Measurements from ENCODE around the gene IGSF3. TPM values are rescaled to one million over a fixed set of nuclear protein-coding genes. Genes with fewer than 3 reads are reported as not detected.

The IGSF3 gene
- total and polyA plus RNA-seq, 2 of the 8 experiments (the other 6 are each of a cell fraction or from before 2014, with no cell fraction given), result 30.0 to 32.2 TPM

- no peak overlapping the region for H3K14ac ChIP-seq (ENCODE audit: insufficient read length)
- no peak for FAIRE-seq
- no peak overlapping the region for H3K4me2 ChIP-seq (ENCODE audit: insufficient read depth in 1 of 2, low read depth in 2 of 2, low read length in 2 of 2)
- TF ChIP-seq GTF2F1 (IDR thresholded peaks at IDR 0.05; ENCODE audit: borderline replicate concordance, low read depth, low read length) (no peak), BACH1 (IDR thresholded peaks at IDR 0.05; ENCODE audit: low read length) (no peak), BRCA1 (IDR thresholded peaks at IDR 0.05; ENCODE audit: low read depth, low read length) (no peak), ATF3 (IDR thresholded peaks at IDR 0.05; ENCODE audit: insufficient read depth, low read depth, low read length) (no peak), POU5F1 (IDR thresholded peaks at IDR 0.05; ENCODE audit: low read depth, low read length) (no peak), ASH2L (IDR thresholded peaks at IDR 0.05; ENCODE audit: low read length) (no peak), BCL11A (IDR thresholded peaks at IDR 0.05; ENCODE audit: low read depth in 2 of 2, low read length in 2 of 2) (no peak), POLR2AphosphoS5 (IDR thresholded peaks at IDR 0.05; ENCODE audit: low read depth, low read length) (no peak), CTBP2 (IDR thresholded peaks at IDR 0.05; ENCODE audit: borderline replicate concordance, insufficient read depth, insufficient read length, low read length) (no peak), ATF2 (IDR thresholded peaks at IDR 0.05; ENCODE audit: low read length) (no peak), KDM1A (IDR thresholded peaks at IDR 0.05; ENCODE audit: borderline replicate concordance, low read length) (no peak)
These were observed 94.6 kb downstream of the IGSF3 start for GRCh38 chr1:116572771-116573430.

More at GRCh38 chr1:116572771-116573430, 94.6 kb downstream of the IGSF3 start:
- Histone ChIP-seq H3K27ac (ENCODE audit: low read depth, low read length) (no peak overlapping the region), H4K8ac (ENCODE audit: extremely low read depth, insufficient read depth, low read length) (no peak overlapping the region), H3K9me3 (ENCODE audit: insufficient read depth in 2 of 2, low read depth in 1 of 2, low read length in 1 of 2) (no peaks in the 10 kb centered on the region), H3K23ac (ENCODE audit: insufficient read length) (no peak overlapping the region), H2BK5ac (ENCODE audit: low read depth, low read length) (no peak overlapping the region), H2AFZ (ENCODE audit: low read length) (no peak overlapping the region), H3K9ac (replicated peaks in 1 of 4; ENCODE audit: extremely low read depth in 1 of 4, low read depth in 3 of 4, low read length in 3 of 4) (no peak overlapping the region), H3K18ac (ENCODE audit: extremely low read depth, low read length) (no peak overlapping the region), H2AK5ac (ENCODE audit: low read depth, low read length) (no peak overlapping the region), H3K79me2 (ENCODE audit: control insufficient read depth in 1 of 2, insufficient read depth in 2 of 2, low read length in 2 of 2) (no peaks in the 10 kb centered on the region), H3K27me3 (replicated peaks in 1 of 4; ENCODE audit: control insufficient read depth in 3 of 4, extremely low read depth in 1 of 4, insufficient read depth in 3 of 4, low read length in 3 of 4) (peaks cover 0 to 4% (median 0%) of the 10 kb centered on the region in 4 experiments; a peak in 1 of 7 replicates), H4K91ac (replicated peaks; ENCODE audit: insufficient read length, low read length) (no peak overlapping the region), H2BK15ac (ENCODE audit: low read length) (no peak overlapping the region), H4K5ac (ENCODE audit: insufficient read length, low read depth, low read length) (no peak overlapping the region), H3K4me3 (ENCODE audit: extremely low read depth in 1 of 4, insufficient read depth in 2 of 4, low read depth in 3 of 4, low read length in 4 of 4) (no peak overlapping the region), H2BK12ac (ENCODE audit: low read depth, low read length) (no peak overlapping the region), H3K23me2 (ENCODE audit: low read depth, low read length) (peaks cover 9% of the 10 kb centered on the region; the same call in 1 of the 2 replicates), H3K4ac (replicated peaks; ENCODE audit: insufficient read length, low read depth, low read length) (no peak overlapping the region), H3K79me1 (ENCODE audit: low read depth, low read length) (no peaks in the 10 kb centered on the region; the same call in 1 of the 2 replicates), H3K56ac (replicated peaks; ENCODE audit: insufficient read length, low read depth, low read length) (no peak overlapping the region), H4K20me1 (replicated peaks in 1 of 2; ENCODE audit: control insufficient read depth in 1 of 2, insufficient read depth in 2 of 2, low read length in 2 of 2) (no peaks in the 10 kb centered on the region), H3K36me3 (ENCODE audit: control insufficient read depth in 2 of 4, insufficient read depth in 4 of 4, low read length in 3 of 4) (no peaks in the 10 kb centered on the region; a peak in 2 of 8 replicates), H2BK120ac (replicated peaks; ENCODE audit: low read depth, low read length) (no peak overlapping the region), H3K4me1 (replicated peaks in 1 of 4; ENCODE audit: control insufficient read depth in 3 of 4, insufficient read depth in 4 of 4, low read length in 3 of 4) (peaks cover 0 to 19% (median 7%) of the 10 kb centered on the region in 4 experiments; a peak in 5 of 7 replicates), H2BK20ac (ENCODE audit: low read length) (no peak overlapping the region)
- no peak for DNase-seq (ENCODE audit: low read depth in 1 of 2, low spot score in 2 of 2)
- ChIA-PET POLR2A (ENCODE audit: partially characterized antibody) (no interaction called here), CTCF (ENCODE audit: partially characterized antibody) (interaction anchor here (0.6 to 5.6 kb wide), 10 partner anchors 11 to 487 kb away, joined by 3 to 46 read pairs (median 3); partner anchors contain the start of gene TTF2)
- 92% methylated on average over 4 of the region's 4 CpGs; no CpG with 5 or more reads in 1 of the 2 experiments for WGBS, 2 experiments (ENCODE audit: extremely low coverage in 1 of 2, insufficient coverage in 1 of 2, insufficient read length in 1 of 2, insufficient replicate concordance in 2 of 2, low coverage in 1 of 2, low lambda C conversion rate in 2 of 2, missing lambda C conversion rate in 1 of 2)

Data from H1 (cell line).